SK-N-SH treated with all-trans-retinoic acid at 6 μM for 48 hours (cell line): ENCODE measurements around the gene STAMBPL1.

Experiments
- ATAC-seq: fragments of 200-7000 bp; cut with Tn5 transposase; 3 replicates; pipeline ENCODE4 v1.9.1; 2020; ENCODE audit warnings: mild to moderate bottlenecking, moderate library complexity
- ARNTL ChIP-seq: fragments of 450-650 bp; formaldehyde crosslinking; IDR thresholded peaks from 2 replicates; pipeline ENCODE4 v1.5.0; 2020; ENCODE audit warnings: low read depth, mild to moderate bottlenecking, moderate library complexity, borderline replicate concordance
- BACH2 ChIP-seq: fragments of 250-450 bp; sonication (Bioruptor Pico); IDR thresholded peaks from 2 replicates; pipeline ENCODE4 v1.9.0; 2021; ENCODE audit warnings: mild to moderate bottlenecking, borderline replicate concordance
- CREB5 ChIP-seq: fragments of 250-450 bp; sonication (Bioruptor Pico); IDR thresholded peaks from 2 replicates; pipeline ENCODE4 v1.5.1; 2020; ENCODE audit warnings: low read depth, mild to moderate bottlenecking, moderate library complexity
- CSDC2 ChIP-seq: fragments of 250-450 bp; sonication (Bioruptor Pico); IDR thresholded peaks from 2 replicates; pipeline ENCODE4 v1.5.0; 2020; ENCODE audit warnings: mild to moderate bottlenecking, moderate library complexity
- CSRNP3 ChIP-seq: fragments of 250-450 bp; sonication (Bioruptor Pico); IDR thresholded peaks from 2 replicates; pipeline ENCODE4 v1.5.1; 2021; ENCODE audit warnings: mild to moderate bottlenecking, moderate library complexity
- ESRRG ChIP-seq: fragments of 250-450 bp; sonication (Bioruptor Pico); IDR thresholded peaks from 2 replicates; pipeline ENCODE4 v1.6.1; 2021; ENCODE audit warnings: mild to moderate bottlenecking
- GLIS3 ChIP-seq: fragments of 250-450 bp; sonication (Bioruptor Pico); IDR thresholded peaks from 2 replicates; pipeline ENCODE4 v1.5.0; 2020; ENCODE audit warnings: mild to moderate bottlenecking, moderate library complexity
- ISL1 ChIP-seq: fragments of 250-450 bp; sonication (Bioruptor Pico); IDR thresholded peaks from 2 replicates; pipeline ENCODE4 v2.1.2; 2022; ENCODE audit warnings: mild to moderate bottlenecking, moderate library complexity
- PATZ1 ChIP-seq: fragments of 250-450 bp; sonication (Bioruptor Pico); IDR thresholded peaks from 2 replicates; pipeline ENCODE4 v1.8.0; 2020; ENCODE audit warnings: mild to moderate bottlenecking, moderate library complexity, borderline replicate concordance
- POU6F1 ChIP-seq: fragments of 250-450 bp; sonication (Bioruptor Pico); IDR thresholded peaks from 2 replicates; pipeline ENCODE4 v1.8.0; 2021; ENCODE audit warnings: low read depth, mild to moderate bottlenecking, moderate library complexity, borderline replicate concordance
- PPARA ChIP-seq: fragments of 250-450 bp; sonication (Bioruptor Pico); IDR thresholded peaks from 2 replicates; pipeline ENCODE4 v1.5.0; 2020; ENCODE audit warnings: mild to moderate bottlenecking, borderline replicate concordance
- RARB ChIP-seq: fragments of 250-450 bp; sonication (Bioruptor Pico); IDR thresholded peaks from 2 replicates; pipeline ENCODE4 v1.8.0; 2021; ENCODE audit warnings: mild to moderate bottlenecking, moderate library complexity
- SNAI2 ChIP-seq: fragments of 250-450 bp; sonication (Bioruptor Pico); IDR thresholded peaks from 2 replicates; pipeline ENCODE4 v1.5.0; 2020; ENCODE audit warnings: mild to moderate bottlenecking, moderate library complexity
- TCF4 ChIP-seq: fragments of 250-450 bp; sonication (Bioruptor Pico); IDR thresholded peaks from 2 replicates; pipeline ENCODE4 v1.8.0; 2021; ENCODE audit warnings: mild to moderate bottlenecking, moderate library complexity, borderline replicate concordance
- TOX ChIP-seq: fragments of 250-450 bp; sonication (Bioruptor Pico); IDR thresholded peaks from 2 replicates; pipeline ENCODE4 v1.8.0; 2021; ENCODE audit warnings: mild to moderate bottlenecking, moderate library complexity, borderline replicate concordance
- TSHZ2 ChIP-seq: fragments of 250-450 bp; sonication (Bioruptor Pico); IDR thresholded peaks from 2 replicates; pipeline ENCODE4 v1.5.0; 2020; ENCODE audit warnings: mild to moderate bottlenecking, moderate library complexity
- ZC3H10 ChIP-seq: fragments of 250-450 bp; sonication (Bioruptor Pico); IDR thresholded peaks from 2 replicates; pipeline ENCODE4 v1.5.1; 2021; ENCODE audit warnings: mild to moderate bottlenecking, moderate library complexity
- ZFP3 ChIP-seq: fragments of 250-450 bp; sonication (Bioruptor Pico); IDR thresholded peaks from 2 replicates; pipeline ENCODE4 v1.5.0; 2020; ENCODE audit warnings: mild to moderate bottlenecking, moderate library complexity
- ZFP30 ChIP-seq: fragments of 450-650 bp; formaldehyde crosslinking; IDR thresholded peaks from 2 replicates; pipeline ENCODE4 v1.5.0; 2022; ENCODE audit warnings: mild to moderate bottlenecking, moderate library complexity
- ZNF565 ChIP-seq: fragments of 450-650 bp; formaldehyde crosslinking; conservative IDR thresholded peaks from 2 replicates; pipeline ENCODE4 v1.5.0; 2020; ENCODE audit warnings: low read depth, mild to moderate bottlenecking, moderate library complexity
- ZNF70 ChIP-seq: fragments of 450-650 bp; formaldehyde crosslinking; IDR thresholded peaks from 2 replicates; pipeline ENCODE4 v1.5.0; 2020; ENCODE audit warnings: mild to moderate bottlenecking, moderate library complexity
- ZNF8 ChIP-seq: fragments of 450-650 bp; formaldehyde crosslinking; IDR thresholded peaks from 2 replicates; pipeline ENCODE4 v1.5.0; 2020; ENCODE audit warnings: mild to moderate bottlenecking, moderate library complexity

STAMBPL1 gene

GRCh38 chr10:88875081-88875480, 5.0 kb upstream of the STAMBPL1 start:
- no peak for ATAC-seq
- TF ChIP-seq ZNF70 (CRISPR knock-in tag) (no peak), POU6F1 (CRISPR knock-in tag) (no peak), ZNF565 (CRISPR knock-in tag) (no peak), CREB5 (CRISPR knock-in tag) (no peak), ESRRG (no peak), ZC3H10 (CRISPR knock-in tag) (no peak), PATZ1 (CRISPR knock-in tag) (no peak), TCF4 (CRISPR knock-in tag) (no peak), ZFP30 (CRISPR knock-in tag) (no peak), RARB (CRISPR knock-in tag) (no peak)
- TF ChIP-seq, all 23 proteins: peak for 0

- ATAC-seq = no peak
- TF ChIP-seq CSDC2 (CRISPR knock-in tag) (no peak), BACH2 (CRISPR knock-in tag) (no peak), PPARA (CRISPR knock-in tag) (no peak), TOX (no peak), POU6F1 (CRISPR knock-in tag) (no peak), GLIS3 (CRISPR knock-in tag) (no peak), ZNF565 (CRISPR knock-in tag) (no peak), CSRNP3 (CRISPR knock-in tag) (no peak), ZFP3 (no peak)
These were observed 2.7 kb upstream of the STAMBPL1 start for GRCh38 chr10:88877298-88877697.

GRCh38 chr10:88880282-88881076, 434 bp downstream of the STAMBPL1 start:
- peak; percentile 83 for ATAC-seq
- TF ChIP-seq ZNF565 (CRISPR knock-in tag) = no peak
- no peak for TF ChIP-seq ESRRG
- no peak for TF ChIP-seq ZFP30 (CRISPR knock-in tag)
- TF ChIP-seq ZNF8 (CRISPR knock-in tag) = no peak
- TF ChIP-seq ARNTL (CRISPR knock-in tag) = no peak
- no peak for TF ChIP-seq TCF4 (CRISPR knock-in tag)
- TF ChIP-seq PPARA (CRISPR knock-in tag) = no peak
- 0 out of 2 replicates have a peak, but pooled peaks have one; percentile 72 for TF ChIP-seq ZFP3
- 0 out of 2 replicates have a peak, but pooled peaks have one; percentile 3 for TF ChIP-seq ZNF70 (CRISPR knock-in tag)
- TF ChIP-seq CSRNP3 (CRISPR knock-in tag) = no peak
- TF ChIP-seq RARB (CRISPR knock-in tag) = no peak
- no peak for TF ChIP-seq CREB5 (CRISPR knock-in tag)
- no peak for TF ChIP-seq TSHZ2
- TF ChIP-seq GLIS3 (CRISPR knock-in tag) = no peak
- TF ChIP-seq ISL1 = no peak
- TF ChIP-seq TOX = no peak
- TF ChIP-seq SNAI2 (CRISPR knock-in tag) = no peak
